IMR-90 (cell line): ENCODE measurements around the gene GPATCH2. TPM values are rescaled to one million over a fixed set of nuclear protein-coding genes. Genes with fewer than 3 reads are reported as not detected.

Experiments
- ATAC-seq: fragments of 200-7000 bp; cut with Tn5 transposase; 2 replicates; pipeline ENCODE4 v1.9.1; 2020; ENCODE audit warnings: low read depth, mild to moderate bottlenecking, moderate library complexity
- BruUV-seq: library from RNA; stranded (reverse); fragments of 400-500 nt; replicated peaks from 2 replicates; lab custom pipeline; 2021; lab: Mats Ljungman, UMichigan
- CTCF ChIA-PET: fragments of 300-600 bp; formaldehyde crosslinking; extraction: SDS; loops from one replicate; lab custom pipeline; 2021; ENCODE audit warnings: antibody characterized with exemption; lab: Yijun Ruan, JAX
- POLR2A ChIA-PET: fragments of 300-600 bp; sonication (Branson Sonifier 250); formaldehyde crosslinking; loops from one replicate; lab custom pipeline; 2022; ENCODE audit warnings: antibody characterized with exemption; ENCODE audit not compliant: unreplicated experiment; lab: Charles Lee
- DNase-seq: peaks from one replicate; pipeline ENCODE4 v3.0.0; 2013
- H2AFZ ChIP-seq: replicated peaks from 2 replicates; pipeline ENCODE3; 2013; ENCODE audit warnings: low read length, mild to moderate bottlenecking; ENCODE audit not compliant: poor library complexity
- H2AK5ac ChIP-seq: 2 replicates; pipeline ENCODE4 v1.6.1; 2013; ENCODE audit warnings: low read depth, low read length, inconsistent platforms
- H2AK9ac ChIP-seq: replicated peaks from 2 replicates; pipeline ENCODE3; 2013; ENCODE audit warnings: mild to moderate bottlenecking, low read depth, low read length, moderate library complexity; ENCODE audit not compliant: poor library complexity
- H2BK120ac ChIP-seq: 2 replicates; pipeline ENCODE4 v1.6.1; 2013; ENCODE audit warnings: low read depth, low read length, inconsistent platforms
- H2BK15ac ChIP-seq: 3 replicates; pipeline ENCODE4 v1.6.1; 2013; ENCODE audit warnings: low read depth, low read length, inconsistent platforms
- H2BK20ac ChIP-seq: 2 replicates; pipeline ENCODE4 v1.6.1; 2013; ENCODE audit warnings: low read depth, mild to moderate bottlenecking, inconsistent platforms, low read length, moderate library complexity
- H2BK5ac ChIP-seq: 2 replicates; pipeline ENCODE4 v1.6.1; 2013; ENCODE audit warnings: mild to moderate bottlenecking, low read depth, low read length, inconsistent platforms; ENCODE audit not compliant: poor library complexity, severe bottlenecking
- H3K14ac ChIP-seq: replicated peaks from 2 replicates; pipeline ENCODE4 v1.6.1; 2013; ENCODE audit warnings: low read depth, low read length, inconsistent platforms
- H3K18ac ChIP-seq: 2 replicates; pipeline ENCODE4 v1.6.1; 2013; ENCODE audit warnings: low read depth, low read length, control low read depth
- H3K23ac ChIP-seq: 2 replicates; pipeline ENCODE4 v1.6.1; 2013; ENCODE audit warnings: low read depth, low read length, inconsistent platforms
- H3K27ac ChIP-seq: 2 replicates; pipeline ENCODE4 v1.5.1; 2013; ENCODE audit warnings: mild to moderate bottlenecking, control low read depth, low read length; ENCODE audit not compliant: insufficient read depth
- H3K27me3 ChIP-seq: 2 replicates; pipeline ENCODE4 v1.6.1; 2013; ENCODE audit warnings: low read length; ENCODE audit not compliant: control insufficient read depth, insufficient read depth
- H3K36me3 ChIP-seq: 2 replicates; pipeline ENCODE4 v1.6.1; 2013; ENCODE audit warnings: low read length, mixed read lengths; ENCODE audit not compliant: control insufficient read depth, insufficient read depth
- H3K4ac ChIP-seq: 2 replicates; pipeline ENCODE4 v1.6.1; 2013; ENCODE audit warnings: low read depth, low read length, inconsistent platforms
- H3K4me1 ChIP-seq: 2 replicates; pipeline ENCODE4 v1.6.1; 2013; ENCODE audit warnings: low read length, mixed read lengths; ENCODE audit not compliant: control insufficient read depth, insufficient read depth
- H3K4me2 ChIP-seq: 2 replicates; pipeline ENCODE4 v1.6.1; 2013; ENCODE audit warnings: low read depth, mild to moderate bottlenecking, control low read depth, low read length, moderate library complexity
- H3K4me3 ChIP-seq: 2 replicates; pipeline ENCODE4 v1.5.1; 2013; ENCODE audit warnings: low read depth, mild to moderate bottlenecking, control low read depth, low read length, moderate library complexity; ENCODE audit not compliant: insufficient read depth
- H3K56ac ChIP-seq: 2 replicates; pipeline ENCODE4 v1.6.1; 2013; ENCODE audit warnings: low read length, inconsistent platforms; ENCODE audit not compliant: insufficient read depth; ENCODE audit errors: extremely low read depth
- H3K79me1 ChIP-seq, 2 experiments: 2 replicates each; pipeline ENCODE4 v1.6.1; 2013; ENCODE audit warnings: low read length in 2 of 2, inconsistent platforms in 1 of 2, low read depth in 1 of 2
- H3K9ac ChIP-seq: 2 replicates; pipeline ENCODE4 v1.6.1; 2013; ENCODE audit warnings: low read depth, low read length, control low read depth
- H3K9me1 ChIP-seq: 2 replicates; pipeline ENCODE4 v1.6.1; 2013; ENCODE audit warnings: low read length, inconsistent platforms; ENCODE audit not compliant: insufficient read depth
- H3K9me3 ChIP-seq: 2 replicates; pipeline ENCODE4 v1.6.1; 2013; ENCODE audit warnings: low read length; ENCODE audit not compliant: control insufficient read depth, insufficient read depth
- H4K20me1 ChIP-seq: 2 replicates; pipeline ENCODE4 v1.6.1; 2013; ENCODE audit warnings: low read length, inconsistent platforms; ENCODE audit not compliant: insufficient read depth
- H4K5ac ChIP-seq: 2 replicates; pipeline ENCODE4 v1.6.1; 2013; ENCODE audit warnings: mild to moderate bottlenecking, low read depth, low read length, control low read depth
- H4K8ac ChIP-seq, 2 experiments: 2 replicates each; pipeline ENCODE4 v1.6.1; 2013; ENCODE audit warnings: low read depth in 2 of 2, low read length in 2 of 2, control low read depth in 1 of 2, inconsistent platforms in 1 of 2
- H4K91ac ChIP-seq: 2 replicates; pipeline ENCODE4 v1.6.1; 2013; ENCODE audit warnings: low read depth, low read length, inconsistent platforms; ENCODE audit not compliant: insufficient read depth
- BHLHE40 ChIP-seq: fragments of 150-350 bp; IDR thresholded peaks from 2 replicates; pipeline ENCODE4 v1.6.1; 2016; ENCODE audit warnings: mild to moderate bottlenecking, low read depth, low read length
- CEBPB ChIP-seq: IDR thresholded peaks from 2 replicates; pipeline ENCODE4 v1.6.1; 2012; ENCODE audit warnings: low read depth, low read length, improper control_type of control experiment
- CHD1 ChIP-seq: IDR thresholded peaks from 2 replicates; pipeline ENCODE4 v1.6.1; 2012; ENCODE audit warnings: low read depth, low read length, improper control_type of control experiment
- CTCF ChIP-seq: conservative IDR thresholded peaks from 2 replicates; pipeline ENCODE4 v1.5.1; 2012; ENCODE audit warnings: mild to moderate bottlenecking, low read depth, low read length, improper control_type of control experiment
- ELK1 ChIP-seq: fragments of 150-350 bp; IDR thresholded peaks from 2 replicates; pipeline ENCODE4 v1.6.1; 2016; ENCODE audit warnings: low read depth, mild to moderate bottlenecking, low read length, moderate library complexity, borderline replicate concordance
- FOS ChIP-seq: fragments of 150-350 bp; IDR thresholded peaks from 2 replicates; pipeline ENCODE4 v1.6.1; 2016; ENCODE audit warnings: low read depth, low read length
- MAFK ChIP-seq: IDR thresholded peaks from 2 replicates; pipeline ENCODE4 v1.6.1; 2012; ENCODE audit warnings: low read depth, low read length, improper control_type of control experiment
- MAZ ChIP-seq: IDR thresholded peaks from 2 replicates; pipeline ENCODE4 v1.6.1; 2012; ENCODE audit warnings: low read depth, mild to moderate bottlenecking, low read length, improper control_type of control experiment, moderate library complexity, borderline replicate concordance
- MXI1 ChIP-seq: IDR thresholded peaks from 2 replicates; pipeline ENCODE4 v1.6.1; 2012; ENCODE audit warnings: low read depth, mild to moderate bottlenecking, low read length, moderate library complexity, borderline replicate concordance
- NFE2L2 ChIP-seq: fragments of 150-350 bp; IDR thresholded peaks from 2 replicates; pipeline ENCODE4 v1.6.1; 2016; ENCODE audit warnings: low read depth, mild to moderate bottlenecking, low read length
- POLR2A ChIP-seq: IDR thresholded peaks from 2 replicates; pipeline ENCODE4 v1.6.1; 2012; ENCODE audit warnings: mild to moderate bottlenecking, low read depth, low read length
- RAD21 ChIP-seq: IDR thresholded peaks from 2 replicates; pipeline ENCODE4 v1.6.1; 2012; ENCODE audit warnings: low read length, improper control_type of control experiment
- RCOR1 ChIP-seq: IDR thresholded peaks from 2 replicates; pipeline ENCODE4 v1.6.1; 2012; ENCODE audit warnings: mild to moderate bottlenecking, low read length, improper control_type of control experiment; ENCODE audit not compliant: insufficient replicate concordance
- RFX5 ChIP-seq: IDR thresholded peaks from 2 replicates; pipeline ENCODE4 v1.8.0; 2012; ENCODE audit warnings: low read depth, mild to moderate bottlenecking, low read length, moderate library complexity
- SMC3 ChIP-seq: fragments of 150-350 bp; IDR thresholded peaks from 2 replicates; pipeline ENCODE4 v1.6.1; 2016; ENCODE audit warnings: low read depth, mild to moderate bottlenecking, antibody characterized with exemption, low read length, moderate library complexity
- USF2 ChIP-seq: fragments of 150-350 bp; IDR thresholded peaks from 2 replicates; pipeline ENCODE4 v1.6.1; 2017; ENCODE audit warnings: mild to moderate bottlenecking, antibody characterized with exemption, low read length, low read depth
- WGBS, 2 experiments: methylation state at CpG; one replicate each; pipeline versions ENCODE4 v1.1.5 to v1.1.7; 2013; ENCODE audit warnings: missing lambda C conversion rate in 2 of 2; ENCODE audit not compliant: insufficient read length in 1 of 2; ENCODE audit errors: extremely low coverage in 2 of 2; 5-methylcytosine and 5-hydroxymethylcytosine counted together
- dilution Hi-C: fragments of 300-500 bp; cut with HindIII; formaldehyde crosslinking; loops from one replicate; pipeline ENCODE4 v1.14.3; 2018; ENCODE audit warnings: low sequenced_read_pairs; ENCODE audit not compliant: unreplicated experiment
- in situ Hi-C: fragments of 300-500 bp; cut with MboI; formaldehyde crosslinking; loops from 3 replicates; pipeline ENCODE4 v1.14.3; 2019; ENCODE audit warnings: low sequenced_read_pairs, inconsistent platforms, mixed read lengths
- intact Hi-C: fragments of 100-400 bp; cut with micrococcal nuclease; formaldehyde crosslinking; loops from 2 replicates; pipeline ENCODE4 v1.10.0; 2022
- polyA plus RNA-seq, 3 experiments: library from polyadenylated mRNA; depleted of rRNA; stranded (reverse); fragments of >200 nt; gene quantifications; 2 replicates each; pipeline ENCODE4 v1.2.3, GENCODE V29; 2012; ENCODE audit warnings: low replicate concordance in 1 of 3
- total RNA-seq: library from RNA; depleted of rRNA; stranded (reverse); fragments of >200 nt; gene quantifications from 2 replicates; pipeline ENCODE4 v1.2.3, GENCODE V29; 2012

Gene GPATCH2
- total and polyA plus RNA-seq, 2 of the 4 experiments (the other 2 are of a cell fraction): 4.7 to 11.8 TPM

GRCh38 chr1:217539510-217539909, 91.4 kb downstream of the GPATCH2 start:
- ATAC-seq: no peak

More at GRCh38 chr1:217539510-217539909, 91.4 kb downstream of the GPATCH2 start:
- Histone ChIP-seq H3K27me3 (no peaks in the 10 kb centered on the region), H3K14ac (no peak overlapping the region), H3K36me3 (no peaks in the 10 kb centered on the region), H4K91ac (no peak overlapping the region), H2AK5ac (no peak overlapping the region), H3K9me3 (no peaks in the 10 kb centered on the region), H2AK9ac (no peak overlapping the region), H4K5ac (no peak overlapping the region), H4K20me1 (no peaks in the 10 kb centered on the region), H4K8ac (no peak overlapping the region), H2BK20ac (no peak overlapping the region), H3K4ac (no peak overlapping the region), H3K79me1 (peaks cover 1 to 2% of the 10 kb centered on the region in 2 experiments; a peak in 2 of 4 replicates), H3K9me1 (no peaks in the 10 kb centered on the region), H3K4me1 (no peaks in the 10 kb centered on the region), H2BK120ac (no peak overlapping the region), H2BK15ac (no peak overlapping the region), H3K23ac (no peak overlapping the region), H3K4me3 (no peak overlapping the region), H3K18ac (no peak overlapping the region), H3K4me2 (no peak overlapping the region), H2BK5ac (no peak overlapping the region), H3K27ac (no peak overlapping the region), H3K56ac (no peak overlapping the region), H2AFZ (no peak overlapping the region), H3K9ac (no peak overlapping the region)
- ChIA-PET CTCF (no interaction called here), POLR2A (no interaction called here)
- dilution Hi-C loops: no loop called here
- BruUV-seq: no TSS peak
- TF ChIP-seq SMC3: no peak
- TF ChIP-seq CHD1: no peak
- no peak for TF ChIP-seq USF2
- TF ChIP-seq FOS: no peak
- TF ChIP-seq CEBPB: no peak
- no peak for TF ChIP-seq RFX5
- no peak for TF ChIP-seq ELK1
- TF ChIP-seq NFE2L2: no peak
- TF ChIP-seq POLR2A: no peak
- TF ChIP-seq RCOR1: no peak
- no peak for TF ChIP-seq MXI1
- no peak for TF ChIP-seq RAD21
- TF ChIP-seq MAFK: no peak
- no peak for TF ChIP-seq BHLHE40
- no peak for TF ChIP-seq CTCF
- TF ChIP-seq MAZ: no peak
- intact Hi-C loops: no loop called here
- no CpG with 5 or more reads among the region's 2 CpGs for WGBS, 2 experiments
- in situ Hi-C loops: no loop called here
- no peak for DNase-seq
